BE2C (cell line): ENCODE measurements around the gene XCL2.

Experiments used
- DNase-seq: peaks from one replicate; pipeline ENCODE4 v3.0.0-alpha.2; 2020
- H3K27me3 ChIP-seq: fragments of 250-450 bp; sonication (Bioruptor Pico); 2 replicates; pipeline ENCODE4 v1.5.1; 2020; ENCODE audit warnings: mild to moderate bottlenecking
- H3K36me3 ChIP-seq: fragments of 250-450 bp; sonication (Bioruptor Pico); 2 replicates; pipeline ENCODE4 v1.5.1; 2020; ENCODE audit warnings: mild to moderate bottlenecking
- H3K4me1 ChIP-seq: fragments of 250-450 bp; sonication (Bioruptor Pico); 2 replicates; pipeline ENCODE4 v1.5.1; 2020
- H3K4me3 ChIP-seq: 2 replicates; pipeline ENCODE4 v1.5.1; 2011; ENCODE audit warnings: low read depth, low read length
- H3K9me3 ChIP-seq: fragments of 250-450 bp; sonication (Bioruptor Pico); 2 replicates; pipeline ENCODE4 v1.5.1; 2020
- CTCF ChIP-seq: IDR thresholded peaks from 2 replicates; pipeline ENCODE4 v1.5.1; 2012; ENCODE audit warnings: mild to moderate bottlenecking, low read depth, low read length

Gene XCL2

GRCh38 chr1:168572633-168573032 lies 28.8 kb upstream of the XCL2 start:
- no peaks in the 10 kb centered on the region; the same call in 1 of the 2 replicates for H3K4me1 ChIP-seq
- no peak for TF ChIP-seq CTCF
- H3K4me3 ChIP-seq = no peak overlapping the region
- H3K9me3 ChIP-seq = no peaks in the 10 kb centered on the region
- no peaks in the 10 kb centered on the region for H3K36me3 ChIP-seq
- H3K27me3 ChIP-seq = no peaks in the 10 kb centered on the region
- DNase-seq = no peak

- Histone ChIP-seq H3K27me3 (peaks cover 2% of the 10 kb centered on the region), H3K36me3 (no peaks in the 10 kb centered on the region), H3K9me3 (no peaks in the 10 kb centered on the region), H3K4me1 (no peaks in the 10 kb centered on the region; the same call in 1 of the 2 replicates), H3K4me3 (no peak overlapping the region)
- no peak for TF ChIP-seq CTCF
- no peak for DNase-seq
Observed at GRCh38 chr1:168570652-168571051, 26.9 kb upstream of the XCL2 start.

GRCh38 chr1:168568346-168568745 lies 24.5 kb upstream of the XCL2 start:
- TF ChIP-seq CTCF = no peak
- Histone ChIP-seq H3K36me3 (no peaks in the 10 kb centered on the region), H3K4me1 (no peaks in the 10 kb centered on the region; the same call in 1 of the 2 replicates), H3K27me3 (peaks cover 5% of the 10 kb centered on the region), H3K4me3 (no peak overlapping the region), H3K9me3 (no peaks in the 10 kb centered on the region)
- DNase-seq = no peak

- Histone ChIP-seq H3K9me3 (no peaks in the 10 kb centered on the region), H3K27me3 (peaks cover 11% of the 10 kb centered on the region), H3K4me3 (no peak overlapping the region), H3K4me1 (no peaks in the 10 kb centered on the region; the same call in 1 of the 2 replicates), H3K36me3 (no peaks in the 10 kb centered on the region)
- no peak for DNase-seq
- no peak for TF ChIP-seq CTCF
Observed at GRCh38 chr1:168567568-168567967, 23.8 kb upstream of the XCL2 start.

- Histone ChIP-seq H3K27me3 (peaks cover 11% of the 10 kb centered on the region), H3K36me3 (no peaks in the 10 kb centered on the region), H3K4me3 (no peak overlapping the region), H3K4me1 (no peaks in the 10 kb centered on the region; the same call in 1 of the 2 replicates), H3K9me3 (no peaks in the 10 kb centered on the region)
- TF ChIP-seq CTCF = no peak
- no peak for DNase-seq
Observed at GRCh38 chr1:168567007-168567406, 23.2 kb upstream of the XCL2 start.

GRCh38 chr1:168565825-168566224 lies 22.0 kb upstream of the XCL2 start:
- no peak for TF ChIP-seq CTCF
- no peaks in the 10 kb centered on the region for H3K9me3 ChIP-seq
- H3K4me3 ChIP-seq = no peak overlapping the region
- H3K4me1 ChIP-seq = no peaks in the 10 kb centered on the region; the same call in 1 of the 2 replicates
- H3K36me3 ChIP-seq = no peaks in the 10 kb centered on the region
- H3K27me3 ChIP-seq = peaks cover 11% of the 10 kb centered on the region
- no peak for DNase-seq
